ENCODE data around the gene KLK6. TPM values are rescaled to one million over a fixed set of nuclear protein-coding genes. Genes with fewer than 3 reads are reported as not detected.

The KLK6 gene
- total RNA-seq, 1 experiment from 2014 or later: 1.5 TPM

- Histone ChIP-seq H3K27me3 (replicated peaks; ENCODE audit: control insufficient read depth, insufficient read depth, low read length) (no peaks in the 10 kb centered on the region), H3K9me3 (no peaks in the 10 kb centered on the region), H3K36me3 (ENCODE audit: control insufficient read depth, insufficient read depth, low read length) (no peaks in the 10 kb centered on the region), H3K4me1 (no peaks in the 10 kb centered on the region), H3K4me3 (ENCODE audit: low read depth, low read length) (no peak within 1 kb of the TSS)
- Mint-ChIP-seq H3K9me3 (ENCODE audit: unreplicated experiment) (no peaks in the 10 kb centered on the region), H3K4me3 (ENCODE audit: unreplicated experiment) (no peak within 1 kb of the TSS), H3K36me3 (ENCODE audit: insufficient read depth, unreplicated experiment) (no peaks in the 10 kb centered on the region), H3K27ac (ENCODE audit: unreplicated experiment) (no peak within 1 kb of the TSS), H3K4me1 (ENCODE audit: low read depth, unreplicated experiment) (no peaks in the 10 kb centered on the region), H3K27me3 (ENCODE audit: insufficient read depth, unreplicated experiment) (peaks cover 19% of the 10 kb centered on the region)
- CTCF ChIA-PET: no interaction called here
- POLR2A ChIA-PET: no interaction called here
- DNase-seq: no peak
- no peak for TF ChIP-seq CTCF (IDR thresholded peaks at IDR 0.05; ENCODE audit: insufficient read depth in 1 of 2, low read depth in 1 of 2, low read length in 1 of 2, severe bottlenecking in 1 of 2, unreplicated experiment in 1 of 2)
- intact Hi-C loops (cut with micrococcal nuclease; ENCODE audit: unreplicated experiment): no loop called here
- no TSS peak for BruUV-seq (replicated peaks)
These were observed 14.4 kb upstream of the KLK6 start, which contains the start of gene KLK7 for GRCh38 chr19:50983625-50984292. Gene KLK7, minus strand, starts transcription at chr19:50983917. Its CDS starts 1,518 bp downstream, at chr19:50982399.

GRCh38 chr19:50982186-50982585 is 12.8 kb upstream of the KLK6 start:
- H3K4me3 Mint-ChIP-seq (ENCODE audit: unreplicated experiment): no peak overlapping the region
- no peaks in the 10 kb centered on the region for H3K36me3 Mint-ChIP-seq (ENCODE audit: insufficient read depth, unreplicated experiment)
- no peaks in the 10 kb centered on the region for H3K4me1 Mint-ChIP-seq (ENCODE audit: low read depth, unreplicated experiment)
- intact Hi-C loops (cut with micrococcal nuclease; ENCODE audit: unreplicated experiment): no loop called here
- Histone ChIP-seq H3K9me3 (no peaks in the 10 kb centered on the region), H3K4me3 (ENCODE audit: low read depth, low read length) (no peak overlapping the region), H3K36me3 (ENCODE audit: control insufficient read depth, insufficient read depth, low read length) (no peaks in the 10 kb centered on the region), H3K27me3 (replicated peaks; ENCODE audit: control insufficient read depth, insufficient read depth, low read length) (no peaks in the 10 kb centered on the region), H3K4me1 (peaks cover 10% of the 10 kb centered on the region; the same call in 1 of the 2 replicates)
- DNase-seq: no peak
- no peak overlapping the region for H3K27ac Mint-ChIP-seq (ENCODE audit: unreplicated experiment)
- ChIA-PET POLR2A (interaction anchor here (0.5 kb wide), 1 partner anchor 112 kb away, joined by 11 read pairs; no protein-coding TSS in a partner anchor), CTCF (no interaction called here)
- BruUV-seq (replicated peaks): no TSS peak
- TF ChIP-seq CTCF (IDR thresholded peaks at IDR 0.05; ENCODE audit: insufficient read depth in 1 of 2, low read depth in 1 of 2, low read length in 1 of 2, severe bottlenecking in 1 of 2, unreplicated experiment in 1 of 2): no peak
- peaks cover 12% of the 10 kb centered on the region for H3K27me3 Mint-ChIP-seq (ENCODE audit: insufficient read depth, unreplicated experiment)
- no peaks in the 10 kb centered on the region for H3K9me3 Mint-ChIP-seq (ENCODE audit: unreplicated experiment)

GRCh38 chr19:50981587-50982146 is 12.3 kb upstream of the KLK6 start:
- intact Hi-C loops (cut with micrococcal nuclease; ENCODE audit: unreplicated experiment): no loop called here
- no TSS peak for BruUV-seq (replicated peaks)
- Histone ChIP-seq H3K27me3 (replicated peaks; ENCODE audit: control insufficient read depth, insufficient read depth, low read length) (no peaks in the 10 kb centered on the region), H3K4me3 (ENCODE audit: low read depth, low read length) (no peak overlapping the region), H3K9me3 (no peaks in the 10 kb centered on the region), H3K4me1 (peaks cover 10% of the 10 kb centered on the region; the same call in 1 of the 2 replicates), H3K36me3 (ENCODE audit: control insufficient read depth, insufficient read depth, low read length) (no peaks in the 10 kb centered on the region)
- peaks cover 12% of the 10 kb centered on the region for H3K27me3 Mint-ChIP-seq (ENCODE audit: insufficient read depth, unreplicated experiment)
- no peaks in the 10 kb centered on the region for H3K4me1 Mint-ChIP-seq (ENCODE audit: low read depth, unreplicated experiment)
- no peaks in the 10 kb centered on the region for H3K36me3 Mint-ChIP-seq (ENCODE audit: insufficient read depth, unreplicated experiment)
- ChIA-PET CTCF (no interaction called here), POLR2A (interaction anchor here (0.5 kb wide), 1 partner anchor 113 kb away, joined by 11 read pairs; no protein-coding TSS in a partner anchor)
- no peak for DNase-seq
- no peak for TF ChIP-seq CTCF (IDR thresholded peaks at IDR 0.05; ENCODE audit: insufficient read depth in 1 of 2, low read depth in 1 of 2, low read length in 1 of 2, severe bottlenecking in 1 of 2, unreplicated experiment in 1 of 2)
- H3K4me3 Mint-ChIP-seq (ENCODE audit: unreplicated experiment): no peak overlapping the region
- H3K27ac Mint-ChIP-seq (ENCODE audit: unreplicated experiment): no peak overlapping the region
- H3K9me3 Mint-ChIP-seq (ENCODE audit: unreplicated experiment): no peaks in the 10 kb centered on the region

Data from Caco-2 (cell line).